Lower lobe of right lung (tissue), 2 donors: ENCODE data around the gene NPM3. TPM values are rescaled to one million over a fixed set of nuclear protein-coding genes. Genes with fewer than 3 reads are reported as not detected.

Experiments used
- ATAC-seq, 2 donors: fragments of 200-7000 bp; cut with Tn5 transposase; one replicate each; pipeline ENCODE4 v1.9.1; 2020 to 2022; ENCODE audit warnings: mild to moderate bottlenecking in 2 of 2, moderate library complexity in 2 of 2
- DNase-seq: peaks from one replicate; pipeline ENCODE4 v3.0.0-alpha.2; 2020
- H3K27ac ChIP-seq: fragments of 200-600 bp; one replicate; pipeline ENCODE4 v1.8.0; 2022
- H3K27me3 ChIP-seq: fragments of 200-600 bp; one replicate; pipeline ENCODE4 v1.8.0; 2022; ENCODE audit warnings: low read depth
- H3K36me3 ChIP-seq: fragments of 200-600 bp; one replicate; pipeline ENCODE4 v1.8.0; 2022; ENCODE audit warnings: mild to moderate bottlenecking
- H3K4me1 ChIP-seq: fragments of 200-600 bp; one replicate; pipeline ENCODE4 v1.8.0; 2022
- H3K4me3 ChIP-seq: fragments of 200-600 bp; one replicate; pipeline ENCODE4 v1.8.0; 2022; ENCODE audit warnings: mild to moderate bottlenecking
- H3K9me3 ChIP-seq: fragments of 200-600 bp; one replicate; pipeline ENCODE4 v1.8.0; 2022
- intact Hi-C: fragments of 100-400 bp; cut with DNase I; formaldehyde crosslinking; loops from one replicate; pipeline ENCODE4 v1.11.0; 2022
- total RNA-seq: library from RNA; stranded (reverse); fragmentation: NEBNext Ultra II Directional; extraction: Animal tissue kit (Norgen Biotek cat#: 25700); gene quantifications from one replicate; pipeline ENCODE4 v1.2.1, GENCODE V29; 2021
- TF ChIP-seq, protein P1 (sequence below): fragments of 200-600 bp; IDR thresholded peaks from one replicate; pipeline ENCODE4 v1.8.0; 2022; ENCODE audit warnings: antibody characterized with exemption, mild to moderate bottlenecking
- donor health status: DM: no; HTN: yes; CAD: no; lungs with severe emphysema.

The NPM3 gene
- total RNA-seq, 1 donor from 2014 or later, result 17.4 TPM

GRCh38 chr10:101732096-101732495, 51.1 kb downstream of the NPM3 start:
- intact Hi-C loops, result no loop called here
- no peak for ATAC-seq
- TF ChIP-seq, protein P1, sequence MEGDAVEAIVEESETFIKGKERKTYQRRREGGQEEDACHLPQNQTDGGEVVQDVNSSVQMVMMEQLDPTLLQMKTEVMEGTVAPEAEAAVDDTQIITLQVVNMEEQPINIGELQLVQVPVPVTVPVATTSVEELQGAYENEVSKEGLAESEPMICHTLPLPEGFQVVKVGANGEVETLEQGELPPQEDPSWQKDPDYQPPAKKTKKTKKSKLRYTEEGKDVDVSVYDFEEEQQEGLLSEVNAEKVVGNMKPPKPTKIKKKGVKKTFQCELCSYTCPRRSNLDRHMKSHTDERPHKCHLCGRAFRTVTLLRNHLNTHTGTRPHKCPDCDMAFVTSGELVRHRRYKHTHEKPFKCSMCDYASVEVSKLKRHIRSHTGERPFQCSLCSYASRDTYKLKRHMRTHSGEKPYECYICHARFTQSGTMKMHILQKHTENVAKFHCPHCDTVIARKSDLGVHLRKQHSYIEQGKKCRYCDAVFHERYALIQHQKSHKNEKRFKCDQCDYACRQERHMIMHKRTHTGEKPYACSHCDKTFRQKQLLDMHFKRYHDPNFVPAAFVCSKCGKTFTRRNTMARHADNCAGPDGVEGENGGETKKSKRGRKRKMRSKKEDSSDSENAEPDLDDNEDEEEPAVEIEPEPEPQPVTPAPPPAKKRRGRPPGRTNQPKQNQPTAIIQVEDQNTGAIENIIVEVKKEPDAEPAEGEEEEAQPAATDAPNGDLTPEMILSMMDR, result no peak

More at GRCh38 chr10:101732096-101732495, 51.1 kb downstream of the NPM3 start:
- H3K27me3 ChIP-seq, result peaks cover 7% of the 10 kb centered on the region
- H3K4me1 ChIP-seq, result no peaks in the 10 kb centered on the region
- no peaks in the 10 kb centered on the region for H3K36me3 ChIP-seq
- no peak overlapping the region for H3K4me3 ChIP-seq
- no peak overlapping the region for H3K27ac ChIP-seq
- no peaks in the 10 kb centered on the region for H3K9me3 ChIP-seq
- no peak for DNase-seq

Other genes starting within 250 kb of the NPM3 start
- 36.9 TPM for gene POLL, start 195.2 kb downstream of the NPM3 start, total RNA-seq
- 12.9 TPM for gene DPCD, start 195.1 kb downstream of the NPM3 start, total RNA-seq
- gene FBXW4, start 88.3 kb downstream of the NPM3 start, total RNA-seq, result 88.6 TPM
- gene FGF8, start 7.3 kb downstream of the NPM3 start, total RNA-seq, result not detected
- 113 TPM for gene OGA, start 35.0 kb upstream of the NPM3 start, total RNA-seq
- gene KCNIP2, start 60.4 kb upstream of the NPM3 start, total RNA-seq, result 3.7 TPM